Activated CD8-positive, alpha-beta T cell treated with anti-CD3 and anti-CD28 coated beads for 36 hours (primary cell): Measurements from ENCODE around the gene FCHSD1. TPM values are rescaled to one million over a fixed set of nuclear protein-coding genes. Genes with fewer than 3 reads are reported as not detected.

ENCODE experiments used
- ATAC-seq: fragments of 200-7000 bp; cut with Tn5 transposase; one replicate; pipeline ENCODE4 v1.10.0; 2021; ENCODE audit warnings: mild to moderate bottlenecking, moderate library complexity
- CTCF ChIA-PET: fragments of 350-600 bp; sonication (Branson Sonifier 250); formaldehyde crosslinking; loops from one replicate; lab custom pipeline; 2021; ENCODE audit warnings: antibody characterized with exemption; lab: Charles Lee
- POLR2A ChIA-PET: fragments of 350-600 bp; sonication (Branson Sonifier 250); formaldehyde crosslinking; loops from one replicate; lab custom pipeline; 2021; ENCODE audit warnings: antibody characterized with exemption; lab: Charles Lee
- DNase-seq: peaks from one replicate; pipeline ENCODE4 v3.0.0-alpha.2; 2020
- H3K27ac Mint-ChIP-seq: one replicate; pipeline ENCODE4 v1.8.0; 2021; ENCODE audit warnings: mild to moderate bottlenecking, mixed read lengths
- H3K27me3 Mint-ChIP-seq: one replicate; pipeline ENCODE4 v1.8.0; 2021; ENCODE audit warnings: mixed read lengths
- H3K36me3 Mint-ChIP-seq: one replicate; pipeline ENCODE4 v1.8.0; 2021; ENCODE audit warnings: low read depth, mixed read lengths
- H3K4me1 Mint-ChIP-seq: one replicate; pipeline ENCODE4 v1.8.0; 2021; ENCODE audit warnings: low read depth, mixed read lengths
- H3K4me3 Mint-ChIP-seq: one replicate; pipeline ENCODE4 v1.8.0; 2021; ENCODE audit warnings: mild to moderate bottlenecking, moderate library complexity, mixed read lengths
- H3K9me3 Mint-ChIP-seq: one replicate; pipeline ENCODE4 v1.8.0; 2021; ENCODE audit warnings: mixed read lengths
- intact Hi-C: fragments of 100-400 bp; cut with micrococcal nuclease; formaldehyde crosslinking; loops from one replicate; pipeline ENCODE4 v1.10.0; 2022
- total RNA-seq, 2 experiments: library from RNA; stranded (reverse); gene quantifications; one replicate each; pipeline ENCODE4 v1.2.3, GENCODE V29; 2021
- TF ChIP-seq, protein P1 (sequence below): fragments of 200-600 bp; IDR thresholded peaks from one replicate; pipeline ENCODE4 v1.8.0; 2022; ENCODE audit warnings: antibody characterized with exemption, mild to moderate bottlenecking

Gene FCHSD1
- total RNA-seq, 2 experiments from 2014 or later = 30.1 to 31.8 TPM

DNA sequence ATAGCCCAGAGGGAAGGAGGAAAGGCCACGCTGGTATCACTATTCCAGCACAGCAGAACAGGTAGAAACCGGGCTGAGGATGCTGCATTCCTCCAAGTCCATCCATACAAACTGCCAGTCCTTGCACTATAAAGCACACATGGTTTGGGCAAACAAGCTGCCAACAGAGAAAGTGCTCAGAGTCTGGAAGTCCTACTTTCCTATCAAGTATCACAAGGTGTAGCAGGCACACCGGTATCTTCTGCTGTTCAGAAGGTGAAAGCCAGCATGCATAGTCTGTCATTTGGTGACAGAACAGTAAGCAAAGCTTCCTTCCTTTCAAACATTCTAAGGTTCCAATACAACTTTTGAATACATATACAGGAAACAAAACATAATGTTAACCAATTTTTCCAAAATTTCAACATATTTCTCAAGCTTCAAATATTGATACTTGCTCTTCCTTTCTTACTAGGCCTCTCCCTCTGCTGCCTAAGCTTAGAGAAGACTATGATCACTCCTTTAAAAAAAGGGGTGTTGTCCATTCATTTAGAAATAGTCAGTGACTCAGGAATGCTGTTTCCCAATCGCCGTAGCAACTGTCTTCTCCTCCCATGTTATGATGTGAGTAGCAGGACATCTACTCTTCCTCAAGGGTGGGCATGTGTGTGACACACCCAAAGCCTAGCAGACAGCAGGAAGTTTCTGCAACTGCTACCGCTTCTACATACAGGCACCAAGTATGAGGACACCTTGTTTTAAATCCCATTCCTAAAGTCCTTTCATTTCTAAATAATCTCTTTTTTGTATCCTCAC is 47.1 kb downstream of the FCHSD1 start:
- ATAC-seq = no peak
- Mint-ChIP-seq H3K36me3 (peaks cover 12% of the 10 kb centered on the region), H3K27me3 (no peaks in the 10 kb centered on the region), H3K27ac (peak overlapping the region; percentile 86), H3K4me1 (peaks cover 83% of the 10 kb centered on the region), H3K4me3 (peak overlapping the region; percentile 52), H3K9me3 (no peaks in the 10 kb centered on the region)
- TF ChIP-seq, protein P1, sequence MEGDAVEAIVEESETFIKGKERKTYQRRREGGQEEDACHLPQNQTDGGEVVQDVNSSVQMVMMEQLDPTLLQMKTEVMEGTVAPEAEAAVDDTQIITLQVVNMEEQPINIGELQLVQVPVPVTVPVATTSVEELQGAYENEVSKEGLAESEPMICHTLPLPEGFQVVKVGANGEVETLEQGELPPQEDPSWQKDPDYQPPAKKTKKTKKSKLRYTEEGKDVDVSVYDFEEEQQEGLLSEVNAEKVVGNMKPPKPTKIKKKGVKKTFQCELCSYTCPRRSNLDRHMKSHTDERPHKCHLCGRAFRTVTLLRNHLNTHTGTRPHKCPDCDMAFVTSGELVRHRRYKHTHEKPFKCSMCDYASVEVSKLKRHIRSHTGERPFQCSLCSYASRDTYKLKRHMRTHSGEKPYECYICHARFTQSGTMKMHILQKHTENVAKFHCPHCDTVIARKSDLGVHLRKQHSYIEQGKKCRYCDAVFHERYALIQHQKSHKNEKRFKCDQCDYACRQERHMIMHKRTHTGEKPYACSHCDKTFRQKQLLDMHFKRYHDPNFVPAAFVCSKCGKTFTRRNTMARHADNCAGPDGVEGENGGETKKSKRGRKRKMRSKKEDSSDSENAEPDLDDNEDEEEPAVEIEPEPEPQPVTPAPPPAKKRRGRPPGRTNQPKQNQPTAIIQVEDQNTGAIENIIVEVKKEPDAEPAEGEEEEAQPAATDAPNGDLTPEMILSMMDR = no peak
- DNase-seq = peak; percentile 21
- ChIA-PET POLR2A (interaction anchor here (0.7 to 1.8 kb wide), 3 partner anchors 11 to 16 kb away, joined by 3 to 6 read pairs (median 4); no protein-coding TSS in a partner anchor), CTCF (interaction anchor here (1.3 to 9.6 kb wide), 6 partner anchors 11 to 46 kb away, joined by 3 to 132 read pairs (median 6); partner anchors contain the start of gene DIAPH1)
- intact Hi-C loops = loop anchor here (2.0 kb wide), 1 partner anchor 15 kb away; the partner anchor contains the start of gene DIAPH1

DNA sequence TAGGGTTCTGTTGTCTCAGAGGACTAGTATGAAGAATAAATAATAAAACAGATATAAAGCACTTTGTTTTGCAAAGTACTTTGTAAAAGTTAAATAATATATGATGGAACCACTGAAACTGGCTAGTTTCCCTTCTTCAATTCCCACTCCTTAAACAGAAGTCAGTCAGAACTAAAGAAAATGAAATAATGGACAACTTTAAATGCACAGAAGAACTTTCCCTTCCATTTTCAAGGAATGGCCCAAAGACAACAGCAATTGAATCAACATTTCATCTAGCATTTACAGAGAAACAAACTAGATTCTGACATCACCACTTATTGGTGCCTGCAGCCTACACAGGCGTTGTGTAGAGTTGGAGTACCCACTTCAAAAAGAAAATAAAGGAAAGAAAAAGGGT is 48.6 kb downstream of the FCHSD1 start:
- peak overlapping the region; percentile 10 for H3K4me3 Mint-ChIP-seq
- peak overlapping the region; percentile 92 for H3K27ac Mint-ChIP-seq
- TF ChIP-seq, protein P1 = no peak
- no peaks in the 10 kb centered on the region for H3K27me3 Mint-ChIP-seq
- DNase-seq (no peak), ATAC-seq (no peak)
- ChIA-PET POLR2A (interaction anchor here (0.8 to 1.8 kb wide), 2 partner anchors 14 to 16 kb away, joined by 4 to 6 read pairs; partner anchors contain the start of gene DIAPH1), CTCF (interaction anchor here (1.0 to 9.6 kb wide), 8 partner anchors 11 to 358 kb away, joined by 3 to 132 read pairs (median 4); partner anchors contain the start of gene DIAPH1)
- peaks cover 15% of the 10 kb centered on the region for H3K36me3 Mint-ChIP-seq
- peaks cover 84% of the 10 kb centered on the region for H3K4me1 Mint-ChIP-seq
- no peaks in the 10 kb centered on the region for H3K9me3 Mint-ChIP-seq
- intact Hi-C loops = no loop called here

- TF ChIP-seq, protein P1 = no peak
- H3K4me1 Mint-ChIP-seq = peaks cover 72% of the 10 kb centered on the region
- ChIA-PET CTCF (interaction anchor here (0.8 to 5.2 kb wide), 8 partner anchors 11 to 93 kb away, joined by 3 to 47 read pairs (median 8); partner anchors contain the start of genes DIAPH1, HDAC3 and RELL2), POLR2A (interaction anchor here (0.7 to 2.6 kb wide), 4 partner anchors 10 to 50 kb away, joined by 3 to 9 read pairs (median 3); partner anchors contain the start of genes HDAC3 and RELL2)
- DNase-seq (no peak), ATAC-seq (peak; percentile 88)
- peaks cover 1% of the 10 kb centered on the region for H3K9me3 Mint-ChIP-seq
- H3K36me3 Mint-ChIP-seq = peaks cover 32% of the 10 kb centered on the region
- H3K27ac Mint-ChIP-seq = peak overlapping the region; percentile 71
- intact Hi-C loops = no loop called here
- no peaks in the 10 kb centered on the region for H3K27me3 Mint-ChIP-seq
- no peak overlapping the region for H3K4me3 Mint-ChIP-seq
Observed at GRCh38 chr5:141598391-141599345, 52.5 kb downstream of the FCHSD1 start.

- Mint-ChIP-seq H3K27me3 (no peaks in the 10 kb centered on the region), H3K9me3 (peaks cover 1% of the 10 kb centered on the region), H3K27ac (peak overlapping the region; percentile 69), H3K4me3 (no peak overlapping the region), H3K36me3 (peaks cover 32% of the 10 kb centered on the region), H3K4me1 (peaks cover 67% of the 10 kb centered on the region)
- CTCF ChIA-PET = interaction anchor here (0.8 to 5.2 kb wide), 8 partner anchors 10 to 94 kb away, joined by 3 to 47 read pairs (median 8); partner anchors contain the start of genes DIAPH1, HDAC3 and RELL2
- POLR2A ChIA-PET = interaction anchor here (0.6 to 2.6 kb wide), 6 partner anchors 11 to 51 kb away, joined by 3 to 9 read pairs (median 3); partner anchors contain the start of genes HDAC3 and RELL2
- TF ChIP-seq, protein P1 = no peak
- DNase-seq (no peak), ATAC-seq (no peak)
- intact Hi-C loops = no loop called here
Observed at GRCh38 chr5:141597814-141598213, 53.4 kb downstream of the FCHSD1 start.
